CD8-positive, alpha-beta memory T cell (primary cell): Measurements from ENCODE around the gene TBC1D8B. TPM values are rescaled to one million over a fixed set of nuclear protein-coding genes. Genes with fewer than 3 reads are reported as not detected.
A peak's percentile ranks its signal among the peaks of the same experiment; 100 is the strongest.

Source experiments
- CTCF ChIA-PET: fragments of 350-600 bp; sonication (Branson Sonifier 250); formaldehyde crosslinking; loops from one replicate; lab custom pipeline; 2021; ENCODE audit warnings: antibody characterized with exemption; lab: Charles Lee
- POLR2A ChIA-PET: fragments of 350-600 bp; sonication (Branson Sonifier 250); formaldehyde crosslinking; loops from one replicate; lab custom pipeline; 2021; ENCODE audit warnings: antibody characterized with exemption; lab: Charles Lee
- DNase-seq, 5 donors: peaks; one replicate each; pipeline versions ENCODE4 v3.0.0 to v3.0.0-alpha.2; 2020 to 2022; ENCODE audit warnings: mixed read lengths in 1 of 5
- H3K27ac ChIP-seq: one replicate; pipeline ENCODE4 v1.7.0; 2013; ENCODE audit warnings: low read depth, mild to moderate bottlenecking, low read length, moderate library complexity
- H3K27me3 ChIP-seq: 2 replicates; pipeline ENCODE4 v1.7.0; 2013; ENCODE audit warnings: low read length, mild to moderate bottlenecking; ENCODE audit not compliant: insufficient read depth, poor library complexity, severe bottlenecking
- H3K36me3 ChIP-seq: 2 replicates; pipeline ENCODE4 v1.7.0; 2013; ENCODE audit warnings: mild to moderate bottlenecking, low read length, moderate library complexity; ENCODE audit not compliant: insufficient read depth
- H3K4me1 ChIP-seq: 2 replicates; pipeline ENCODE4 v1.7.0; 2013; ENCODE audit warnings: mild to moderate bottlenecking, low read length, moderate library complexity; ENCODE audit not compliant: insufficient read depth
- H3K4me3 ChIP-seq: 2 replicates; pipeline ENCODE4 v1.7.0; 2013; ENCODE audit warnings: mild to moderate bottlenecking, low read length
- H3K9me3 ChIP-seq: 2 replicates; pipeline ENCODE4 v1.7.0; 2013; ENCODE audit warnings: mild to moderate bottlenecking, low read length
- H3K27ac Mint-ChIP-seq, 8 donors: one replicate each; pipeline ENCODE4 v1.8.0; 2020 to 2021; ENCODE audit warnings: mixed read lengths in 8 of 8, mild to moderate bottlenecking in 6 of 8, inconsistent platforms in 3 of 8, moderate library complexity in 3 of 8
- H3K27me3 Mint-ChIP-seq, 2 donors: one replicate each; pipeline ENCODE4 v1.8.0; 2020 to 2021; ENCODE audit warnings: mixed read lengths in 2 of 2, mild to moderate bottlenecking in 1 of 2, moderate library complexity in 1 of 2
- H3K36me3 Mint-ChIP-seq, 3 donors: one replicate each; pipeline ENCODE4 v1.8.0; 2020 to 2021; ENCODE audit warnings: mixed read lengths in 3 of 3, inconsistent platforms in 1 of 3, mild to moderate bottlenecking in 1 of 3
- H3K4me1 Mint-ChIP-seq, 3 donors: one replicate each; pipeline ENCODE4 v1.8.0; 2020 to 2021; ENCODE audit warnings: mixed read lengths in 3 of 3, inconsistent platforms in 1 of 3, mild to moderate bottlenecking in 1 of 3
- H3K4me3 Mint-ChIP-seq, 7 donors: one replicate each; pipeline ENCODE4 v1.8.0; 2020 to 2021; ENCODE audit warnings: mixed read lengths in 7 of 7, mild to moderate bottlenecking in 6 of 7, moderate library complexity in 4 of 7, inconsistent platforms in 2 of 7
- H3K9me3 Mint-ChIP-seq, 5 donors: one replicate each; pipeline ENCODE4 v1.8.0; 2020 to 2022; ENCODE audit warnings: mixed read lengths in 5 of 5, mild to moderate bottlenecking in 3 of 5, moderate library complexity in 2 of 5, inconsistent platforms in 1 of 5
- polyA plus RNA-seq: library from polyadenylated mRNA; unstranded; fragments of 300-500 nt; fragmentation: Illumina TruSeq; gene quantifications from one replicate; pipeline ENCODE4 v1.2.3, GENCODE V29; 2021
- total RNA-seq, 2 experiments: library from RNA; stranded (reverse); gene quantifications; one replicate each; pipeline ENCODE4 v1.2.3, GENCODE V29; 2021

The TBC1D8B gene
- total and polyA plus RNA-seq, 3 experiments from 2014 or later, result 0.48 to 1.5 (median 1.1) TPM

DNA sequence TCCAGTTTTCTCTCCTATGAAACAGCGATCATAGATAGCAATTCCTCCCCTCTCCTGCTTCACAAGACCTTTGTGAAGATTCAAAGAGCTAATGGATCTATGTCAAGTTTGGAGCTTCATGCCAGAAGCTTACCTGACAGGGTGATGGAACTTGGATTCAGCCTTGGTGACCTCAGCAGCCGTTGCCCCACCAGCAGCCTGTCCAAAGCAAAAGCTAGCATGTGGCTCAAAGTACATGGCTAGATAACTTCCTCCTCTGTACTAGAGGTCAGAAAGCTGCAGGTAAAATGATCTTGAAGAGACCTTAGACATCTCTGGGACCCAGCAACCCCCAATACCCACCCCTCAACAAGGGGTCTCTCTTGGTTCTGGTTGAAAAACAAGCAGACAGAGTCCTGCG is 98.9 kb downstream of the TBC1D8B start:
- no peaks in the 10 kb centered on the region for H3K9me3 Mint-ChIP-seq
- peaks cover 0 to 3% of the 10 kb centered on the region in 2 donors for H3K27me3 Mint-ChIP-seq
- no peaks in the 10 kb centered on the region for H3K36me3 ChIP-seq
- no peak overlapping the region for H3K4me3 Mint-ChIP-seq
- no peaks in the 10 kb centered on the region for H3K4me1 Mint-ChIP-seq
- no peak for DNase-seq
- no peaks in the 10 kb centered on the region for H3K4me1 ChIP-seq
- H3K27ac ChIP-seq, result no peak overlapping the region
- no peak overlapping the region for H3K4me3 ChIP-seq
- H3K27me3 ChIP-seq, result no peaks in the 10 kb centered on the region
- peak overlapping the region in 1 of 8 donors; percentile 40 for H3K27ac Mint-ChIP-seq
- H3K36me3 Mint-ChIP-seq, result no peaks in the 10 kb centered on the region
- ChIA-PET CTCF (no interaction called here), POLR2A (no interaction called here)
- no peaks in the 10 kb centered on the region for H3K9me3 ChIP-seq

DNA sequence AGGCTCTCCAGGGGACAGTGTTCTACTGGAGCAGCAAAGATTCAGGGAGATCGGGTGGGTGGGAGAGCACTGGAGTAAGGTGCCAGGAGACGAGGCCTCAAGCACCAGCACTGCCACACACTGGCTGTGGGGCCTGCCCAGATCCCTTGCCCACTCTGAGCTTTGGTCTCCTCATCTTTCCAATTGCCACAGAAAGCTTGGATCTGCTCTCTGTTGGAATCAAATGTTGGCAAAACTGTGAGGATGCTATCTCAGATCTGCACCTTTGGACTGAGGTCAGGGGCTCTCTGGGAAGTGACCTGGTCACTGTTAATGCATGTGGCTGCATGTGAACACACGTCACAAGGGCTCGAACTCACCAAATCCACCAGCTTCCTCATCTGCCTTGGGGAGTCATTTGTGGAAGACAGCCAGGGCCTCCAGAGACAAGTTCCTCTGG is 99.3 kb downstream of the TBC1D8B start:
- no peaks in the 10 kb centered on the region for H3K36me3 Mint-ChIP-seq
- H3K4me1 ChIP-seq, result no peaks in the 10 kb centered on the region
- no peaks in the 10 kb centered on the region for H3K27me3 ChIP-seq
- H3K36me3 ChIP-seq, result no peaks in the 10 kb centered on the region
- H3K4me1 Mint-ChIP-seq, result no peaks in the 10 kb centered on the region
- no peak for DNase-seq
- ChIA-PET POLR2A (no interaction called here), CTCF (no interaction called here)
- peaks cover 0 to 3% of the 10 kb centered on the region in 2 donors for H3K27me3 Mint-ChIP-seq
- no peak overlapping the region for H3K4me3 Mint-ChIP-seq
- H3K9me3 Mint-ChIP-seq, result no peaks in the 10 kb centered on the region
- H3K4me3 ChIP-seq, result no peak overlapping the region
- H3K27ac ChIP-seq, result no peak overlapping the region
- H3K9me3 ChIP-seq, result no peaks in the 10 kb centered on the region
- peak overlapping the region in 1 of 8 donors; percentile 40 for H3K27ac Mint-ChIP-seq

DNA sequence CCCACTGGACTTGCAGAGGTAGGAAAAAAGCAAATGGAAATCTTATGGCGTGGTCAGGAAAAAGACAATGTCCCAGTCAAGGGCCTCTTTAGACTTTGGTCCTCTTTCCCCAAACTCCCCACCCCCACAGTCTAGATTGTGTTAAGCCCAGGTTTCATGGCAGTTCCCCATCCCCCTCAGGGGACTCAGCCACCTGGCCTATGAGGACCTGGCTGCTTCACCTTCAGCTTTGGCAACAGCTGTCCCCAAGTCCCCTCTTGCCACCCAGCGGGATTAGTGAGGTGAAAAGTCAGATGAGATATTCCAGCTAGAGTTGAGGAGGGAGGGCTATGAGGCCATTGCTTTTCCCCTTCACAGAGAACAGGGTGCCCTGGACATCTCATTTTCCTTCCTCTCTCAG is 100.2 kb downstream of the TBC1D8B start:
- ChIA-PET CTCF (no interaction called here), POLR2A (no interaction called here)
- H3K4me1 ChIP-seq, result no peaks in the 10 kb centered on the region
- Mint-ChIP-seq H3K4me1 (no peaks in the 10 kb centered on the region), H3K36me3 (no peaks in the 10 kb centered on the region), H3K27ac (no peak overlapping the region), H3K9me3 (no peaks in the 10 kb centered on the region), H3K27me3 (peaks cover 0 to 3% of the 10 kb centered on the region in 2 donors), H3K4me3 (no peak overlapping the region)
- H3K27me3 ChIP-seq, result no peaks in the 10 kb centered on the region
- H3K4me3 ChIP-seq, result no peak overlapping the region
- no peak for DNase-seq
- H3K9me3 ChIP-seq, result no peaks in the 10 kb centered on the region
- no peaks in the 10 kb centered on the region for H3K36me3 ChIP-seq
- H3K27ac ChIP-seq, result no peak overlapping the region

DNA sequence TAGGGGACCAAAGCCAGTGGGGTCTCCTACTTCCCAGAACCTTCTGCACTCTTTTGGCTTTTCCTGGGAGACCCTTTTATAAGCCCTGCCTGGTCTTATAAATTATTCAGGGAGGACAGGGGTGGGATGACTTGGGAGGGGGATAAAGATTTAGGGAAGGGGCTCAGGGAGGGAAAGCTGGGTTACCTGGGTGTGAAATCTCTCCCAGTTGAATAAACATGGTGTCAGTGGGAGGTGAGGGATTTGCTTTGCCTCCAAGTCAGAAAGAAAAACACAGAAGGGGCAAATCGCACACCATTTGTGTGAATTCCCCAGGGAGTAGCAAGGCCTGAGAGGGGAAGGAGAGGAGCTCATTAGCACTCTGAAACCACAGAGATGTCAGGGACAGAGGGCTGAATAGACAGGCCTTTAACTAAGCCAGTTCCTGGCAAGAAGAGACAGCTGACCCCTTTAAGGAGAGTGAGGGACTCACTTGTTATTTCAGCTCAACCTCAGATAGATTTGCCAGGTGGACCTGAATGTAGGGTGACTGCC is 100.9 kb downstream of the TBC1D8B start, which contains the start of gene RIPPLY1:
TSS of gene RIPPLY1 (minus strand) at position 51 of the 534 bp plus-strand sequence. CDS start 54 bp downstream, outside the sequence.
- H3K36me3 Mint-ChIP-seq, result no peaks in the 10 kb centered on the region
- H3K27ac Mint-ChIP-seq, result peak within 1 kb of the TSS in 2 of 8 donors; percentile 8 to 90
- no peak within 1 kb of the TSS for H3K4me3 Mint-ChIP-seq
- H3K4me3 ChIP-seq, result no peak within 1 kb of the TSS
- H3K27ac ChIP-seq, result no peak within 1 kb of the TSS
- no peaks in the 10 kb centered on the region for H3K4me1 Mint-ChIP-seq
- no peaks in the 10 kb centered on the region for H3K27me3 ChIP-seq
- DNase-seq, result no peak
- H3K36me3 ChIP-seq, result no peaks in the 10 kb centered on the region
- ChIA-PET POLR2A (no interaction called here), CTCF (no interaction called here)
- H3K27me3 Mint-ChIP-seq, result peaks cover 0 to 3% of the 10 kb centered on the region in 2 donors
- H3K9me3 ChIP-seq, result no peaks in the 10 kb centered on the region
- H3K4me1 ChIP-seq, result no peaks in the 10 kb centered on the region
- H3K9me3 Mint-ChIP-seq, result no peaks in the 10 kb centered on the region

DNA sequence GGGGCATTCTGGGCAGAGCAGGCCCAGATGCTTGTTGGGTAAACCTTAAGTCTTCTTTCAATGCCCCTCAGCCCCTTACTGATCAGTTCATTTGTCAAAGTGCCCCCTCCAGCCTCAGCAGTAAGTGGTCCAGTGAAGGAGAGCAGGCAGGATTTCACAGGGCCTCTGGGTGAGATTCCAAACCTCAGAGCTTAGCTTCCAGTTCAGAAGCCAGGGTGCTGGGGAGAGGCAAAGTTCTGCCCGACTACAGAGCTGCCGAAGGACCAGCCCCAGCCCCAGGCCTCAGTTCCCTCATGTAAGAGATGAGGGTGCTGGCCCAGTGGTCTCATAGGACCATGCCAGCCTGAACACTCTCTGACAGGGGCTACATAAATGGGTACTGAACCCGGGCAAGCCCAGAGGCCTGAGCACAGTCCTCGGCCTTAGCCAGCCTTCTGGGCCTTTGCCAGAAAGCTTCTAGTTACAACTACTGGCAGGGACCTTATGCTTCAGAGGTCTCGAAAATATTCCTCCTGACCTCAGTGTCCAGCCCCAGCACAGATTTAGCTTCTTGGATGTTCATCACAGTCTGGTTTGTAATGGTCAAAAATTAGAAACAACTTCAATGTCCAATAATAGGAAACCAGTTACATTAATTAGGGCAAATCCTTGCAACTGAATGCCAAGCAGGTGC is 101.5 kb downstream of the TBC1D8B start:
- H3K27me3 Mint-ChIP-seq, result peaks cover 0 to 5% of the 10 kb centered on the region in 2 donors
- H3K9me3 Mint-ChIP-seq, result no peaks in the 10 kb centered on the region
- H3K4me1 ChIP-seq, result no peaks in the 10 kb centered on the region
- no peaks in the 10 kb centered on the region for H3K36me3 Mint-ChIP-seq
- ChIA-PET CTCF (no interaction called here), POLR2A (no interaction called here)
- H3K4me1 Mint-ChIP-seq, result no peaks in the 10 kb centered on the region
- peak overlapping the region in 1 of 8 donors; percentile 8 for H3K27ac Mint-ChIP-seq
- no peaks in the 10 kb centered on the region for H3K36me3 ChIP-seq
- H3K27ac ChIP-seq, result no peak overlapping the region
- H3K4me3 Mint-ChIP-seq, result no peak overlapping the region
- no peaks in the 10 kb centered on the region for H3K27me3 ChIP-seq
- no peak overlapping the region for H3K4me3 ChIP-seq
- no peak for DNase-seq
- H3K9me3 ChIP-seq, result no peaks in the 10 kb centered on the region

DNA sequence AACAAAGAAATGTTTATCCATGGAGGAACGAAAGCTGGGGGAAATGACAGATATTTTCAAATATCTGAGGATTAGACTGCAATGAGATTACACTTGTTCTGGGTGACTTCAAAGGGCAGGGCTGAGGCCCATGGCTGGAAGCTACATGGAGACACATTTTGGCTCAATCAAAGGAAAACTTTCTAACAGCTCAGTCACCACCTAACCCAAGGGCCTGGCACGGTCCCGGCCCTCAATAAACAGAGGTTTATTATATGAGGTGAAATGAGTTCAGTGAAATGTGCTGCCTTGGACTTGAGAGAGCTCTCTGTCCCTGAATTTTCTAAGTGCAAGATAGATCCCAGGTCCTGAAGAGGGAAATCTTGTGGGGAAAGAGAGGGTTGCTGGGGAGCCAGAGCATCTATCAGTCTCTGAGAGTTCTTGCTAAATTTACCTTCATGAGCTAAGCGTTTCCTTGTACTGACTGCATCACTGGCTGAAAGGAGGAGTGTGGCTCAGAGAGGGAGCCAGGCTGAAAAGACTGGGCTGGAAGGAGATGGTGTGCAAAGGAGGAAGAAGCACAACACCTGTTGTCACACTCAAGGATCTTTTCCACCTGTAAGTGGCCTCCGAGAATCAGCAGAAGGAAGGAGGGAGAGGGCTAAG is 102.7 kb downstream of the TBC1D8B start:
- Histone ChIP-seq H3K27me3 (no peaks in the 10 kb centered on the region), H3K4me3 (no peak overlapping the region), H3K27ac (no peak overlapping the region), H3K4me1 (no peaks in the 10 kb centered on the region), H3K9me3 (no peaks in the 10 kb centered on the region), H3K36me3 (no peaks in the 10 kb centered on the region)
- H3K9me3 Mint-ChIP-seq, result no peaks in the 10 kb centered on the region
- ChIA-PET CTCF (no interaction called here), POLR2A (no interaction called here)
- no peak for DNase-seq
- H3K4me1 Mint-ChIP-seq, result no peaks in the 10 kb centered on the region
- H3K4me3 Mint-ChIP-seq, result no peak overlapping the region
- no peaks in the 10 kb centered on the region for H3K36me3 Mint-ChIP-seq
- H3K27ac Mint-ChIP-seq, result no peak overlapping the region
- peaks cover 0 to 11% of the 10 kb centered on the region in 2 donors for H3K27me3 Mint-ChIP-seq

DNA sequence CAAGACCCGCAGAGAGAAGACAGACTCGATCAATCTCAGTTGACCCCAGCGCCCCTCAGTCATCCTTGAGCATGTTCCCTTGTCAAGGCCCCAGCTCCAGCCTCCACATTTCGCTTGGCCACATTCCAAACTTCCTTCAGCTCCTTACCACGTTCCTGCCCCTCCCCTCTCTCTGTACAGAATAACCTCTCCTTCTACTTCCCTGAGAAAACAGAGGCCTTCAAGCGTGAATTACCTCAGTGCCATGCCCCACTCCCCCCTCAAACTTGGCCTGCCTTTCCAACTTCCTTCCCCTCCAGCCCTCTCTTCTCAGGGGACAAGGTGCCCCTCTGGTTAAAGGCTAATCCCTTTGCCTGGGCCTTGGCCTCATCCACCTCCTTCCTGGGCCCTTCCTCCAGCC is 103.9 kb downstream of the TBC1D8B start:
- peaks cover 0 to 11% of the 10 kb centered on the region in 2 donors for H3K27me3 Mint-ChIP-seq
- Histone ChIP-seq H3K4me3 (no peak overlapping the region), H3K27ac (no peak overlapping the region), H3K9me3 (no peaks in the 10 kb centered on the region), H3K27me3 (no peaks in the 10 kb centered on the region), H3K4me1 (no peaks in the 10 kb centered on the region), H3K36me3 (no peaks in the 10 kb centered on the region)
- ChIA-PET POLR2A (no interaction called here), CTCF (interaction anchor here (1.4 kb wide), 1 partner anchor 9 kb away, joined by 4 read pairs; no protein-coding TSS in a partner anchor)
- no peak for DNase-seq
- H3K4me3 Mint-ChIP-seq, result no peak overlapping the region
- no peaks in the 10 kb centered on the region for H3K9me3 Mint-ChIP-seq
- no peaks in the 10 kb centered on the region for H3K36me3 Mint-ChIP-seq
- no peaks in the 10 kb centered on the region for H3K4me1 Mint-ChIP-seq
- H3K27ac Mint-ChIP-seq, result peak overlapping the region in 1 of 8 donors; percentile 12

DNA sequence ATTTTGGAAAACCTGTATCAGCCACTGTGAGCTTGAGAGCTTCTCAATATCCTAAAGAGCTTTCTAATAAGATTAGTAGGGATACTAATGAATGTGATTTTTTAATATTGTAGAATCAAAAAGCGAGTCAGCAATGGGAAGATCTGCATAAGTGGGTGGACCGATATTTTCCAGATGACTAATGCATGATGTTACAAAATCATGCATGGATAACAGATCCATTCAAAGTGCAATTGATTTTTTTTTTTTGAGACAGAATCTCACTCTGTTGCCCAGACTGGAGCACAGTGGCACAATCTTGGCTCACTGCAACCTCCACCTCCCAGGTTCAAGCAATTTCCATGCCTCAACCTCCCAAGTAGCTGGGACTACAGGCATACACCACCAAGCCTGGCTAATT is 110.4 kb downstream of the TBC1D8B start:
- Mint-ChIP-seq H3K4me3 (no peak overlapping the region), H3K36me3 (no peaks in the 10 kb centered on the region), H3K27ac (no peak overlapping the region), H3K9me3 (no peaks in the 10 kb centered on the region), H3K4me1 (peaks cover 11 to 16% (median 11%) of the 10 kb centered on the region in 3 donors), H3K27me3 (peaks cover 9 to 24% of the 10 kb centered on the region in 2 donors)
- Histone ChIP-seq H3K27me3 (no peaks in the 10 kb centered on the region), H3K36me3 (no peaks in the 10 kb centered on the region), H3K9me3 (no peaks in the 10 kb centered on the region), H3K27ac (no peak overlapping the region), H3K4me3 (no peak overlapping the region), H3K4me1 (peaks cover 10% of the 10 kb centered on the region)
- CTCF ChIA-PET, result no interaction called here
- POLR2A ChIA-PET, result no interaction called here
- no peak for DNase-seq
